ENCODE measurements around the gene DICER1.

DICER1 gene

GRCh38 chr14:95174184-95174792 is 17.0 kb upstream of the DICER1 start:
- no peak for TF ChIP-seq CTCF (IDR thresholded peaks at IDR 0.05; ENCODE audit: borderline replicate concordance, insufficient read depth, low read depth, low read length)
- no peak overlapping the region for H3K4me3 ChIP-seq (ENCODE audit: low read depth, low read length)

- no peak for TF ChIP-seq CTCF (IDR thresholded peaks at IDR 0.05; ENCODE audit: borderline replicate concordance, insufficient read depth, low read depth, low read length)
- H3K4me3 ChIP-seq (ENCODE audit: low read depth, low read length) = no peak overlapping the region
Observed at GRCh38 chr14:95173518-95173917, 16.2 kb upstream of the DICER1 start.

- no peak for TF ChIP-seq CTCF (IDR thresholded peaks at IDR 0.05; ENCODE audit: borderline replicate concordance, insufficient read depth, low read depth, low read length)
- no peak overlapping the region for H3K4me3 ChIP-seq (ENCODE audit: low read depth, low read length)
Observed at GRCh38 chr14:95167177-95167576, 9.8 kb upstream of the DICER1 start.

GRCh38 chr14:95165517-95165916 is 8.2 kb upstream of the DICER1 start:
- no peak overlapping the region for H3K4me3 ChIP-seq (ENCODE audit: low read depth, low read length)
- no peak for TF ChIP-seq CTCF (IDR thresholded peaks at IDR 0.05; ENCODE audit: borderline replicate concordance, insufficient read depth, low read depth, low read length)

- H3K4me3 ChIP-seq (ENCODE audit: low read depth, low read length) = no peak overlapping the region
- TF ChIP-seq CTCF (IDR thresholded peaks at IDR 0.05; ENCODE audit: borderline replicate concordance, insufficient read depth, low read depth, low read length) = no peak
Observed at GRCh38 chr14:95164506-95164905, 7.2 kb upstream of the DICER1 start.

GRCh38 chr14:95163666-95164065 is 6.3 kb upstream of the DICER1 start:
- no peak overlapping the region for H3K4me3 ChIP-seq (ENCODE audit: low read depth, low read length)
- no peak for TF ChIP-seq CTCF (IDR thresholded peaks at IDR 0.05; ENCODE audit: borderline replicate concordance, insufficient read depth, low read depth, low read length)

- TF ChIP-seq CTCF (IDR thresholded peaks at IDR 0.05; ENCODE audit: borderline replicate concordance, insufficient read depth, low read depth, low read length) = no peak
Observed at GRCh38 chr14:95163132-95163531, 5.8 kb upstream of the DICER1 start.

More at GRCh38 chr14:95163132-95163531, 5.8 kb upstream of the DICER1 start:
- H3K4me3 ChIP-seq (ENCODE audit: low read depth, low read length) = no peak overlapping the region
